Activated naive CD8-positive, alpha-beta T cell treated with anti-CD3 and anti-CD28 coated beads, Interleukin-2, amount 50 U/mL, for 16 hours (primary cell): ENCODE results near the gene ZNF318.
"Not testable (repeated sequence)": the region's sequence is repeated elsewhere in the genome, so short reads cannot be mapped to it uniquely, and the experiment has no call there.

Source experiments
- DNase-seq: peaks from one replicate; pipeline ENCODE4 v3.0.0-alpha.2; 2020; ENCODE audit warnings: low read depth, low spot score

ZNF318 gene, protein sequence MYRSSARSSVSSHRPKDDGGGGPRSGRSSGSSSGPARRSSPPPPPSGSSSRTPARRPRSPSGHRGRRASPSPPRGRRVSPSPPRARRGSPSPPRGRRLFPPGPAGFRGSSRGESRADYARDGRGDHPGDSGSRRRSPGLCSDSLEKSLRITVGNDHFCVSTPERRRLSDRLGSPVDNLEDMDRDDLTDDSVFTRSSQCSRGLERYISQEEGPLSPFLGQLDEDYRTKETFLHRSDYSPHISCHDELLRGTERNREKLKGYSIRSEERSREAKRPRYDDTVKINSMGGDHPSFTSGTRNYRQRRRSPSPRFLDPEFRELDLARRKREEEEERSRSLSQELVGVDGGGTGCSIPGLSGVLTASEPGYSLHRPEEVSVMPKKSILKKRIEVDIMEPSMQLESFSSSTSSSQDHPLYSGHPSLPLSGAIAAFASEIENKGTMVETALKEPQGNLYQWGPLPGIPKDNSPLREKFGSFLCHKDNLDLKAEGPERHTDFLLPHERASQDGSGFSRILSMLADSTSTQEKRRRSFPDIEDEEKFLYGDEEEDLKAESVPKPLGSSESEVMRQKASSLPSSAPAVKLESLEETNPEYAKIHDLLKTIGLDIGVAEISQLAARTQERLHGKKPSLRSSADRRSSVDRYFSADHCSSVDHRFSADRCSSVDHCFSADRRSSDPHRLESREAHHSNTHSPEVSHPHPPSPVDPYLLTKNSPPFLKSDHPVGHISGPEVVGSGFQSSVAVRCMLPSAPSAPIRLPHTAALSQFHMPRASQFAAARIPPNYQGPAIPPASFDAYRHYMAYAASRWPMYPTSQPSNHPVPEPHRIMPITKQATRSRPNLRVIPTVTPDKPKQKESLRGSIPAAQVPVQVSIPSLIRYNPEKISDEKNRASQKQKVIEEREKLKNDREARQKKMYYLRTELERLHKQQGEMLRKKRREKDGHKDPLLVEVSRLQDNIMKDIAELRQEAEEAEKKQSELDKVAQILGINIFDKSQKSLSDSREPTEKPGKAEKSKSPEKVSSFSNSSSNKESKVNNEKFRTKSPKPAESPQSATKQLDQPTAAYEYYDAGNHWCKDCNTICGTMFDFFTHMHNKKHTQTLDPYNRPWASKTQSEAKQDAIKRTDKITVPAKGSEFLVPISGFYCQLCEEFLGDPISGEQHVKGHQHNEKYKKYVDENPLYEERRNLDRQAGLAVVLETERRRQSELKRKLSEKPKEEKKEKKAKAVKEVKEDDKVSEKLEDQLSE (N-terminal part only)

GRCh38 chr6:43369174-43370002, at the start of gene ZNF318:
Gene ZNF318, minus strand, starts transcription at chr6:43369647. Its CDS starts 282 bp downstream, at chr6:43369365.
- DNase-seq = peak; percentile 85

DNA sequence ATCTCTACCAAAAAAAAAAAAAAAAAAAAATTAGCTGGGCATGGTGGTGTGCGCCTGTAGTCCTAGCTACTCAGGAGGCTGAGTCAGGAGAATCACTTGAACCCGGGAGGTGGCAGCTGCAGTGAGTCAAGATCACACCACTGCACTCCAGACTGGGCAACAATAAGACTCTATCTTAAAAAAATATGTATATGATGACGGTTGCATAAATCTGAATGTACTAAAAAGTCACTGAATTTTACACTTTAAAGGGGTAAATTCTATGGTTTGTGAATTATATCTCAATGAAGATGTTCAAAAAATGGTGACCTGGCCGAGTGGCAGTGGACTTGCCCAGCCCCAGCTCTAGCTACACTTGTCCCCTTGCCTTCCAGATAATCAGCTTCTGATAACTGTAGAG, 47.5 kb upstream of the ZNF318 start:
- DNase-seq = no peak

DNA sequence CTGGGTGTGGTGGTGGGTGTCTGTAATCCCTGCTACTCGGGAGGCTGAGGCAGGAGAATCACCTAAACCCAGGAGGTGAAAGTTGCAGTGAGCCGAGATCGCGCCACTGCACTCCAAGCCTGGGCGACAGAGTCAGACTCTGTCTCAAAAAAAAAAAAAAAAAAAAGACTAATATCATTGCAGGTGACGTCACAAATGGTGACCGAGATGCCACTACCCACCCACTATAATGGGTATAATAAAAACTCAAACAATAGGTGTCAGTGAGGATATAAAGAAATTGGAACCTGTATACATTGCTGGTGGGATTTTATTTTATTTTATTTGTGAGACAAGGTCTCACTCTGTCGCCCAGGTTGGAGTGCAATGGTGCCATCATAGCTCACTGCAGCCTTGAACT, 45.8 kb upstream of the ZNF318 start:
- not testable (repeated sequence) for DNase-seq

- DNase-seq = no peak
Observed at GRCh38 chr6:43413002-43413401, 43.6 kb upstream of the ZNF318 start.

DNA sequence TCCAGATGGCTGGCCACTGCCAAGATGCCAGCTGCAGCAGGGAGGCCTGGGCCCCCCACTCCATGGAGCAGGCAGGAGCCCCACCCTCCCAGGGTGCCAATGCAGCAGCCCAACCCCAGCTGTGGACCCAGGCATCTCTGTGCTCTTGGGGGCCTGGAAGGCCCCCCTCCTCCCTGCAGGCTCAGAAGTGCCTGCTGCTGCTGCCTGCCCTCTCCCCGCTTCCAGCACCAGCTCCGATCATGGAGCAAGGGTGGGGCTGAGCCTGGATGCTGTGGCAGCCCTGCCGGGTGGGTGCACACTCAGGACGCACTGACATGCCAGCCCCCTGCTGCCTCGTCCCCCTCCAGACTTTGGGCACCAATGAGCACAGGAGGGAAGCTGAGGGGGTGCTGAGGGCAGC, 43.1 kb upstream of the ZNF318 start:
- DNase-seq = no peak

- not testable (repeated sequence) for DNase-seq
Observed at GRCh38 chr6:43410776-43411175, 41.3 kb upstream of the ZNF318 start.

GRCh38 chr6:43408259-43408658, 38.8 kb upstream of the ZNF318 start:
- DNase-seq = no peak

DNA sequence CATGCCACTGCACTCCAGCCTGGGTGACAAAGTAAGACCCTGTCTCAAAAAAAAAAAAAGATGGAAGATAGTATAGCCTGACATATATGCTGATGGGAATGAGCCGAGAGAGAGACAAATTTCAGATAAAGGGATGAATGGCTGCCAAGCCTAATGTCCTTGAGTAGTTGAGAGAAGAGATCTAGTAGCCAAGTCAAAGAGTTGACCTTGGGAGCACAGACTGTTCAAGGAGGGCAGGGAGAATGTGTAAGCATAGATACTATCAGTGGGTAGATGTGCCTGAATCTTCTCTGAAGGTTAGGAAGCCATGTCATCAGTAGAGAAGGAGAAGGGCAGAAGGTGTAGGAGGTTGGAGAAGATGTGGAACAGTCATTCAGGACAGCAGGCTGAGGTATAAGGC, 37.8 kb upstream of the ZNF318 start:
- no peak for DNase-seq

DNA sequence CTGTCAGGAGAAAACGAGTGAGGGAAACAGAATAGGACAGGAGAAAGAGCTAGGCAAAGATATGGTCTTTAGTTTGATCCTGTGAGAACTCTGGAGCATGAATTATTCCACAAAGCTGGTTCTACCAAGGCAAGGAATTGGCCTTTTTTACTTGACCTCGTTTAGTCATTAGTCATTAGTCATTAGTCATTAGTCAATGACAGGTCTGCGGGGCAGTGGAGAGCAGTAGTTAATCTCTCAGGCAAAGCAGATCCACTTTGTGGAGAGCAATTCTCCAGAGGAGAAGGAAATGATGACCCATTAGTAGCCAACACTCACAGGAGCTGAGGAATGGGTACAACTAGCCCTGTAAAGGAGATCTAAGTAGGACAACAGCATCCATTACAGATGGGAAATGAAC, 35.9 kb upstream of the ZNF318 start:
- no peak for DNase-seq

- DNase-seq = no peak
Observed at GRCh38 chr6:43402820-43403219, 33.4 kb upstream of the ZNF318 start.

- no peak for DNase-seq
Observed at GRCh38 chr6:43401730-43402129, 32.3 kb upstream of the ZNF318 start.

- no peak for DNase-seq
Observed at GRCh38 chr6:43399932-43400487, 30.6 kb upstream of the ZNF318 start.

DNA sequence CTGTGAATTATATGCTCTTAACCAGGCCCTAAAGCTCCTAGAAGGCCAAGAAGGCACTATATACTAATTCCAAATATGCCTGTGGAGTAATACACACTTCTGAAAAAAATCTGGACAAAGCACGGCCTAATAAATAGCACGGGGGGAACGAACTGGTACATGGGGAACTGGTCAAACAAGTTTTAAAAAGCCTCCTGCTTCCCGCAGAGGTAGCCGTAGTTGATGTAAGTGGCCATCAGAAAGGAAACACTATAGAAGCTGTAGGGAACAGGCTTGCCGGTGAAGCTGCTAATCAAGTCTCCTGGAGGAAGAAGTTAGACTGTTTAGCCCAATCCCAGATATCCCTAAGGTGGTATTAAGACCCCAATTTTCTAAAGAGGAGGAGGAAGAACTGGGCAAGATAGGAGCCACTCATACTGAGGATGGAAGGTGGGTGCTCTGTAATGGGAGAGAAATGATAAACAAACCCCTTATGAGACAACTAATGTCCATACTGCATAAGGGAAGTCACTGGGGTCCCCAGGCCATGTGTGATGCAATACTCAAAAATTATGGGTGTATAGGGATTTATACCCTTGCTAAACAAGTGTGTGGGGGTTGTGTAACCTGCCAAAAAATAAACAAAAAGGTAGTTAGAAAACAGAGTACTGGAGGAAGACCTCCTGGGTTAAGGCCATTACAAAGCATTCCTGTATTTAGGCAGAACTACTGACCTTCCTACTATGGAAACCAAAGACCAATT, 27.1 kb upstream of the ZNF318 start:
- no peak for DNase-seq

- DNase-seq = no peak
Observed at GRCh38 chr6:43395776-43396175, 26.3 kb upstream of the ZNF318 start.

DNA sequence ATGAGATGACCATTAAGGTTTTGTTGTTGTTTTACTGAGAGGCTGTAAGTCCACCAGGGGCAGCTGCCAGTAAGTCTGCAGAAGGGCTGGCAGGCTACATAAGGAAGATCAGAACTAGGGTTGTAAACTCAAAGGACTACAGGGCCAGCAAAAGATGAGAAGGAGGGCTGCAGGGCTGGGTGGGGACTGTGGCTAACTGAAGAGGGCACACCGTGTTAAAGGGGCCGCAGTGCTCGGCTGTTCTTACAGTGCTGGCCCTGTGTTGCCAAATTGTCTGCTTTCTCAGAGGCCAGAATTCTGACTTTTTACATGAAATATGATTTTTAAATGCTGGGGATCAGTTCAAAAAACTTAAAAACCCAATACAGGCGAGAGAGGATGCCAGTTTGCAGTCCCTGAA, 25.5 kb upstream of the ZNF318 start:
- no peak for DNase-seq

- no peak for DNase-seq
Observed at GRCh38 chr6:43393602-43394001, 24.2 kb upstream of the ZNF318 start.

GRCh38 chr6:43393133-43393532, 23.7 kb upstream of the ZNF318 start:
- not testable (repeated sequence) for DNase-seq

GRCh38 chr6:43391440-43392031, 22.1 kb upstream of the ZNF318 start:
- DNase-seq = no peak

DNA sequence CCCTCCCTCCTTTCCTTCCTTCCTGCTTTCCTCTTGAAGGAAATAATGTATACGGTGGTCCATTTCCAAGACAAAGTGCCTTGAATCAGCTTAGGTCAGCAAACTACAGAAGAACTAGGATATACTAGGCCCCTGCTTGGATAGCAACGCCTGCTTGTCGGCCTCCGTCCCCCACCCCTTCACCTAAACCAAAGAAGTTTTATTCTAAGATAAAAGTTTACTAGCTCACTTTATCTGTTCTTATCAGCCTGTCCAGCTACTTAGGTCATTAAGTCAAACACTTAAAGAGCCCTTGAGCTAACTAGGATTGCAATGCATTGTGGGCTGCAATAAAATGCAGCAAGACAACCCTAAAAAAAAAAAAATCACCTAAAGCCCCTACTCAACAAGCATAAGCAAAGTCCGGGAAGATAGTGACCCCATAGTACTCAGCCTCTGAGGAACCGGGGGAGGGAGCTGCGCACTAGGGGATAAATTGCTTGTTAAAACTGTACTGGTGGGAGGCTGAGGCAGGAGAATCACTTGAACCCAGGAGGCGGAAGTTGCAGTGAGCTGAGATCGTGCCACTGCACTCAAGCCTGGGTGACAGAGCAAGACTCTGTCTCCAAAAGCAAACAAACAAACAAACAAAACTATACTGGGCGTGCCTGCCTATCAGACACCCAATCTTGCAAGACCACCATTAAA, 21.4 kb upstream of the ZNF318 start:
- not testable (repeated sequence) for DNase-seq
